ENCODE results near the gene RGS7.

DNA sequence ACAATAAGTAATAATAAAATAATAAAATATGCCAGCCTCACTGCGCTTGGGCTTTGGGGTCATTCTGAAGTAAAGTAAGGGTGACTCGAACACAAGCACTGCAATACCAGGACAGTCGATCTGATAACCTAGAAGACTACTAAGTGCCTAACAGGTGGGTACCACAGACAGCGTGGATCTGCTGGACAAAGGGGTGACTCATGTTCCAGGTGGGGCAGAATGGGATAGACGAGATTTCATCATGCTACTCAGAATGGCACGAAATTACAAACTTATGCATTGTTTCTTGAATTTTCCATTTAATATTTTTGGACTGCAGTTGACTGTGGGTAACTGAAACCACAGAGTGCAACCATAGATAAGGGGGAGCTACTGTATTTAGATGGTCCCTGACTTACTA is 523.9 kb downstream of the RGS7 start:
- TF ChIP-seq, protein P1, sequence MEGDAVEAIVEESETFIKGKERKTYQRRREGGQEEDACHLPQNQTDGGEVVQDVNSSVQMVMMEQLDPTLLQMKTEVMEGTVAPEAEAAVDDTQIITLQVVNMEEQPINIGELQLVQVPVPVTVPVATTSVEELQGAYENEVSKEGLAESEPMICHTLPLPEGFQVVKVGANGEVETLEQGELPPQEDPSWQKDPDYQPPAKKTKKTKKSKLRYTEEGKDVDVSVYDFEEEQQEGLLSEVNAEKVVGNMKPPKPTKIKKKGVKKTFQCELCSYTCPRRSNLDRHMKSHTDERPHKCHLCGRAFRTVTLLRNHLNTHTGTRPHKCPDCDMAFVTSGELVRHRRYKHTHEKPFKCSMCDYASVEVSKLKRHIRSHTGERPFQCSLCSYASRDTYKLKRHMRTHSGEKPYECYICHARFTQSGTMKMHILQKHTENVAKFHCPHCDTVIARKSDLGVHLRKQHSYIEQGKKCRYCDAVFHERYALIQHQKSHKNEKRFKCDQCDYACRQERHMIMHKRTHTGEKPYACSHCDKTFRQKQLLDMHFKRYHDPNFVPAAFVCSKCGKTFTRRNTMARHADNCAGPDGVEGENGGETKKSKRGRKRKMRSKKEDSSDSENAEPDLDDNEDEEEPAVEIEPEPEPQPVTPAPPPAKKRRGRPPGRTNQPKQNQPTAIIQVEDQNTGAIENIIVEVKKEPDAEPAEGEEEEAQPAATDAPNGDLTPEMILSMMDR (IDR thresholded peaks at IDR 0.05), result no peak
- no peak for TF ChIP-seq POLR2A (IDR thresholded peaks at IDR 0.05)

Data from thyroid gland (tissue), 4 donors.